HG03565 (cell line): ENCODE data around the gene TMBIM1.
"Not testable (repeated sequence)": the region's sequence is repeated elsewhere in the genome, so short reads cannot be mapped to it uniquely, and the experiment has no call there.

Source experiments
- ATAC-seq: cut with Tn5 transposase; IDR thresholded peaks from one replicate; pipeline ENCODE4 v1.9.1; 2021; ENCODE audit warnings: mild to moderate bottlenecking, moderate library complexity; ENCODE audit not compliant: unreplicated experiment

TMBIM1 gene

DNA sequence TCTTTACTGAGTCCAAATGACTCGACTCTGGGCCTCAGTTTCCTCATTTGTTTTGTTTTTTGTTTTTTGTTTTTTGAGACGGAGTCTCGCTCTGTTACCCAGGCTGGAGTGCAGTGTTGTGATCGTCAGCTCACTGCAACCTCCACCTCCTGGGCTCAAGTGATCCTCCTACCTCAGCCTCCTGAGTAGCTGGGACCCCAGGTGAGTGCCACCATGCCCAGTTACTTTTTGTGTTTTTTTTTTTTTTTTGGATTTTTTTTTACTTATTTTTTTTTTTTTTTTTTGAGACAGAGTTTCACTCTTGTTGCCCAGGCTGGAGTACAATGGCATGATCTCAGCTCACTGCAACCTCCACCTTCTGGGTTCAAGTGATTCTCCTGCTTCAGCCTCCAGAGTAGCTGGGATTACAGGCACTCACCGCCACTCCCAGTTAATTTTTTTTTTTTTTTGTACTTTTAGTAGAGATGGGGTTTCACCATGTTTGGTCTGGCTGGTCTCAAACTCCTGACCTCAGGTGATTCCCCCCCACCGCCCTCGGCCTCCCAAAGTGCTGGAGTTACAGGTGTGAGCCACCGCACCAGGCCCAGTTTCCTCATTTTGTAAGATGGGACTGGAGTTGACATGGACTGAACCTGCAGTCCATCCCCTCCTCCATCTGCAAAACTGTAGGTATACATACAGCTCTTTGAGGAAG, 18.9 kb downstream of the TMBIM1 start:
- not testable (repeated sequence) for ATAC-seq

DNA sequence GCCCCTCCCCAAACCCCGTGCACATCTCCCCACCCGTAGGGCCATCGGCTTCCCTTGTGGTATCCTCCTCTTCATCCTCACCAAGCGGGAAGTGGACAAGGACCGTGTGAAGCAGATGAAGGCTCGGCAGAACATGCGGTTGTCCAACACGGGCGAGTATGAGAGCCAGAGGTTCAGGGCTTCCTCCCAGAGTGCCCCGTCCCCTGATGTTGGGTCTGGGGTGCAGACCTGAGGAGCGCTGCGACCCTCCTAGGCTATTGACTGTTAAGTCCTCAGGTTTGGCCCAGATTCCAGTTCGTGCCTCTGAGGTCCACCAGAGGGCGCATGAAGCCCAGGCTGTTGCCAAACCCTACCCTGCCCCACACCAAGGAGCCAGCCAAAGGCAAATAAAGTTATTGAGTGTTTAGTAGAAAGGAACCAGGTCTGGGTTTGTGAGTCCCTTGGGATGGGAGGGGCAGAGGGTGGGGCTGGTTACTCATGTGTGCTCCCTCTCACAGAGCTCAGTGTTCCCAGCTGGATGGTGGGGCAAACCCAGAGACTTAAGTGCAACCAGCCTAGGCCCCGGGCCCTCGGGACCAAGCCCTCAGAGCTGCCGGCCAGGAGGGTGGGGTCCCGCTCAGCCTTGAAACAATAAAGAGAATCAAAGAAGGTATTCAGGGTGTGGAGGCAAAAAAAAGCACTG, 19.6 kb downstream of the TMBIM1 start:
- ATAC-seq: peak; percentile 16

DNA sequence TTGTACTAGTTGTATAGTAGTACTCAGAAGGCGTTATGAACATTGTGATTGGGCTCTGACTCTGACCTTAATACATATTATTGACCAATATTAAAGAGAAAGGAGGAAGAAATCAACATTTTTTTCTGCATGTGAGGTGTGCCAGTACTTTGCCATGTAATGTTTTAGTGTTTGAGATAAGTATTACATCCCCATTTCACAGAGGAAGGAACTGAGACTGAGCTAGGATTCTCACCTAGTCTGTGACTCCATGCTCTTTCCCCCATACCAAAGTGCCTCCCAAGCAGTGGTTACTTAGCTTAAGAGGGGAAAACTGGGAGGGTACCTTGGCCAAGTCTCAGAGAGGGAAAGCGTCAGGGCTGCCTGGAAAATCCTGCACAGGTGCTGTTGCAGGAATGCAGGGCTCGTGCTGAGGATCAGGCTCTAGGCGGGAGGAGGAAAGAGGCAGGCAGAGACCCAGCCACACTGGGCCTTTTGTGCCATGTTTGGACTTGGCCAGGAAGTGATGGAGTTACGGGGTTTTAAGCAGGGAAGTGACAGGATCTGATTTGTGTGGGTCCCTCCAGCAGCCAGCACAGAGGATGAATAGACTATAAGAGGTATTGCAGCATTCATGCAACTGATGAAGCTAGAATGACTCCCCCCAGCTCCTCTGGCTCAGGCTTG, 20.3 kb downstream of the TMBIM1 start:
- no peak for ATAC-seq

DNA sequence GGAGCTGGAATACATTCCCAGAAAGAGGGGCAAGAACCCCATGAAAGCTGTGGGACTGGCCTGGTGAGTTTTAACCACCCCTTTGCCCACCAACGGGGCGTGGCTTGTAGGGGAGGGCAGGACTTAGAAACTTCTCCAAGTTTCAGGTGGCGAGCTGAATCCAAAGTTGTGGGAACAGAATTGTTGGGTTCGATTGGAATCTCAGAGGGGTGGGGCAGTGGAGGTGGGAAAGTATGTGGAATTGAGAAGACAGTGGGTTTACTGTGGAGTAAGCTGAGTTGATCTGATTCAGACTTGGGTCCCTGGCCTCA, 20.9 kb downstream of the TMBIM1 start:
- no peak for ATAC-seq

- no peak for ATAC-seq
These were observed 21.4 kb downstream of the TMBIM1 start for GRCh38 chr2:218270721-218271486.

DNA sequence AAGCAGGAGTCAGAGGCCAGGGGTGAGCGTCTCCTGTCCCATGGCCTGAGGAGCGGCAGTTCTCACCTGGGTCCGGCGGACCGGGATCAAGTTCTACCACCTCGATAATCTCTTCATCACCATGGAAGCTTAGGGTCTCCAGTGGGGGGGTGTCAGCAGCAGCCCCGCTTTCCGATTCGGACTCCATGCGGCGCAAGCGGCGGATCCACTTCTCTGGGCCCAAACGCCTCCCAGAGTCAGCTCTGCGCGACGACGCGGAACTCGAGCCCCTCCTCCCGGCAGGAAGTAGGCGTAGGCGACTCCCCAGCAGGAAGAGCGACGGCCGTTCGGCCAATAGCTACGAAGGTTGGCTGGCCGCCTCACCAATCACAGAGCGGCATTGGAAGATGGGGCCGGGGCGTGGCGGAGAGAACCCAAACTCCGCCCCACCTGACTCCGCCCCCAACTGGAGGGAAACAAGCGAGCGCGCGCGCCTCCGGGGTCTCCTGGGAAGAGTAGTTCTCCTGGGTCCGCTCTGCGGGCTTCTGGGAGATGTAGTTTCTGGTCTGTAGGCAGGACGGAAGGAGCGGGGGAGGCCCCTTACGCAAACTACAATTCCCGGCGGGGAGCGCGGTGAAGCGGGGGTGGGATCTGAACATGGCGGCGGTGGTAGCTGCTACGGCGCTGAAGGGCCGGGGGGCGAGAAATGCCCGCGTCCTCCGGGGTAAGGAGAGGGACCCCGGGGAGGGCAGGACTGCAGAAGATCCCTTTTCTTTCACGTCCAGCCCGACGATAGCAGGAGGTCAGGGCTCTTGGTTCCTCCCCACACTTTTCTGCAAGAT, 22.2 kb downstream of the TMBIM1 start, which contains the start of the genes AAMP and PNKD:
Gene AAMP, minus strand, starts transcription at position 238 of the 821 bp plus-strand sequence. Its CDS starts 51 bp downstream, at position 187.
Gene PNKD, plus strand, starts transcription at position 620 of the 821 bp plus-strand sequence. Its CDS starts 17 bp downstream, at position 637.
- ATAC-seq: peak; percentile 87

GRCh38 chr2:218267259-218267658, 25.0 kb downstream of the TMBIM1 start:
- no peak for ATAC-seq

DNA sequence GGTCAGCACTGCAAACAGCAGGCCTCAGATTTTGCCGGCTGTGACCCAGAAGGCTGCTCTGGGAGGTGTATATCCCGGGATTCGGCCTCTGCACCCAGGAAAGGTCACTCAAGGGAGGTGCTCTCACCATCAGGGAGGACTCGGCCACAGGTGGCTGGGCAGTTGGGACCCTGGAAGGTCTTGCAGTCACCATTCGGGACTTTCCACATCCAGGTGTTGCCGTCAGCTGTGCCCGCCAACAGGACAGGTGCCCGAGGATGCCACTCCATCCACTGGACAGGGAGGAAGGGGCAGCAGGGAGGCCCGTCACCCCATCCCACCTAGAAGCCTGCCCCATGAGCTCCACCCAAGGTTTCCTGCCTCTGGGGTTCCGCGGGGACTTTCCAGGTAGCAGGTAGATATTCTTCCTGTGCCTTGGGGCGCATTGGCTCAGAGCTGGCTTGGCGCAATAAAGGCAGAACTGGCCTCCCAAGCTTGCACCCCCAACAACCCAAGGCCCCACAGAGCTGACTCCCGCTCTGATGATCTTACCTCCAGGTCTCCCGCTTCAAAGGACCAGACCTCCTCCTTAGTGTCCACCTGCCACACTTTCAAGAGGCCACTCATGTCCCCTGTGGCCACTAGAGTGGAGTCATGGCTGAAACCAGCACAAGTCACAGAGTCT, 25.9 kb downstream of the TMBIM1 start:
- ATAC-seq: no peak

DNA sequence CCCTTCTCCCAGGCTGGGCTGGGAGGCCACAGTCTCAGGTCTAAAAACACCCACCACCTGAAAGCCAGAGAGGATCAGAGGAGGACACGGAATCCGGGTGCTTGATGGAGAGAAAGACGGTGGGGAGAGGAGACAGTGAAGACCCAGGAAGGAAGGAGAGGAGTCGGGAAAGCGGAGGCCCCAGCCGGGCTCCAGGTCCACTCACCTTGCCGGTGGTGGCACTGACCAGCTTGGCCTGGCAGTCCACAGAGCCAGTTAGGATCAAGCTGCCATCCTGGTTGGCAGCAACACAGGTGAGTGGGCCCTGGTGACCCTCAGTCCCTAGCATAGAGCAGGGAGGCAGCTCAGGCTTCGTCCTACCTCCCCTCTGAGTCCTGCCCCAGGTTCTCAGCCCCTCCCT, 26.7 kb downstream of the TMBIM1 start:
- ATAC-seq: no peak

- ATAC-seq: no peak
These were observed 27.3 kb downstream of the TMBIM1 start for GRCh38 chr2:218264773-218265561.

DNA sequence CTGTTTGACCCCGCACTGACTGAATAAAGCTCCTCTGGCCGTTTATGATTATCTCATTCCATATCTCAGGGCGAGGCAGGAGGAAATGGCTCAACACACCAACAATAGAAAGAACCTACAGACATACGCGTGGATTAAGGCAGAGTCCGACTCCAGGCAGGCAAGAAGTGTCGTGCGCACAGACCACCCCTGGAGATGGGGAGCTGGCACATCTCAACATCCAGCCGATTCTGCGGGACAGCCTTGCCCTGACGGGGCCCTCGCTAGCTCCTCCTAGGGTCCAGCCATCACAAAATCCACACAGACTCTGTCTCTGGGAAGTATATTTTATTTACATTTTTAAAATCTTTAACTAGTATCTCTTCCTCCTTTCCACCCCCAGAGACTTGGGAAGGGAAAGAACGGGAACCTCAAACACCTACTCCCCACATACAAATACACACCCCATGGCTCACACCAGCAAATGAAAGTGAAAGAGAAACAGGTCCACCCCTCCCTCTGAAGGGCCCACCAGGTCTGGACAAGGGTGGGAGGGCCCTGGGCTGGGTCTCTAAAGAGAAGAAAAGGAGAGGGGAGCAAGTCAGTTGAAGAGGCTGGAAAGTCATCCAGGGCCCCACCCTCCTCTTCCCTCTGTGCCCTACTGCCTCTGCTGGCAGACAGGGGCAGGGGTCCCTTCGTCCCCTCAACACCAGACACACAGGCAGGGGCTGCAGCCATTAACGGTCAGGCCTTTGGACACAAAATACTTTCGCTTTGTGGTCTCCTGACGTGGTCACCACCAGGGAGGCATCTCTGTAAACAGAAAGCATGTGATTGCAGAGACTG, 28.3 kb downstream of the TMBIM1 start:
- no peak for ATAC-seq

DNA sequence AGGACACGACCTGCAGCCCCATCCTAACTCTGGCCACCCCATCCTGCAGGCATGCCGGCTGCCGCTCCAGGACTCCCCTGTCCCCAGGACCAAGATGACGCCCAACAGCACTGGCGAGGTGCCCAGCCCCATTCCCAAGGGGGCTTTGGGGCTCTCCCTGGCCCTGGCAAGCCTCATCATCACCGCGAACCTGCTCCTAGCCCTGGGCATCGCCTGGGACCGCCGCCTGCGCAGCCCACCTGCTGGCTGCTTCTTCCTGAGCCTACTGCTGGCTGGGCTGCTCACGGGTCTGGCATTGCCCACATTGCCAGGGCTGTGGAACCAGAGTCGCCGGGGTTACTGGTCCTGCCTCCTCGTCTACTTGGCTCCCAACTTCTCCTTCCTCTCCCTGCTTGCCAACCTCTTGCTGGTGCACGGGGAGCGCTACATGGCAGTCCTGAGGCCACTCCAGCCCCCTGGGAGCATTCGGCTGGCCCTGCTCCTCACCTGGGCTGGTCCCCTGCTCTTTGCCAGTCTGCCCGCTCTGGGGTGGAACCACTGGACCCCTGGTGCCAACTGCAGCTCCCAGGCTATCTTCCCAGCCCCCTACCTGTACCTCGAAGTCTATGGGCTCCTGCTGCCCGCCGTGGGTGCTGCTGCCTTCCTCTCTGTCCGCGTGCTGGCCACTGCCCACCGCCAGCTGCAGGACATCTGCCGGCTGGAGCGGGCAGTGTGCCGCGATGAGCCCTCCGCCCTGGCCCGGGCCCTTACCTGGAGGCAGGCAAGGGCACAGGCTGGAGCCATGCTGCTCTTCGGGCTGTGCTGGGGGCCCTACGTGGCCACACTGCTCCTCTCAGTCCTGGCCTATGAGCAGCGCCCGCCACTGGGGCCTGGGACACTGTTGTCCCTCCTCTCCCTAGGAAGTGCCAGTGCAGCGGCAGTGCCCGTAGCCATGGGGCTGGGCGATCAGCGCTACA, 29.4 kb downstream of the TMBIM1 start:
- no peak for ATAC-seq

DNA sequence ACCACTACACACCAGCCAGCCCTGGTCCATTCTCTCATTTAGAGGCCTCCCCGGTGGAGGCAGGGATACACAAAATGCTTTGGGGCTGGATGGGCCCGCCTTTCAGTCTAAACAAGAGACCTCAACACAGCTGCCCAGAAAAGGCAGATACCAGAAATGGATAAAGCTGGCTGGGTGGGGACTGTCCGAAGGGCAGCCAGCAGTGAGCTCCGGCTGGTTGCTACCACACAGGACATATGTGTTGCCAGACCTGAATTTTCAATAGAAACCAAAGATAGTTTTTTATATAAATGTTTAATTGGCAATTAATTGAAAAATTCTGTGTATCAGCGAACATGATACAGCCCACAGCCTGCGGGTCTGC, 30.1 kb downstream of the TMBIM1 start:
- ATAC-seq: no peak

- ATAC-seq: no peak
These were observed 30.7 kb downstream of the TMBIM1 start for GRCh38 chr2:218261423-218262236.

DNA sequence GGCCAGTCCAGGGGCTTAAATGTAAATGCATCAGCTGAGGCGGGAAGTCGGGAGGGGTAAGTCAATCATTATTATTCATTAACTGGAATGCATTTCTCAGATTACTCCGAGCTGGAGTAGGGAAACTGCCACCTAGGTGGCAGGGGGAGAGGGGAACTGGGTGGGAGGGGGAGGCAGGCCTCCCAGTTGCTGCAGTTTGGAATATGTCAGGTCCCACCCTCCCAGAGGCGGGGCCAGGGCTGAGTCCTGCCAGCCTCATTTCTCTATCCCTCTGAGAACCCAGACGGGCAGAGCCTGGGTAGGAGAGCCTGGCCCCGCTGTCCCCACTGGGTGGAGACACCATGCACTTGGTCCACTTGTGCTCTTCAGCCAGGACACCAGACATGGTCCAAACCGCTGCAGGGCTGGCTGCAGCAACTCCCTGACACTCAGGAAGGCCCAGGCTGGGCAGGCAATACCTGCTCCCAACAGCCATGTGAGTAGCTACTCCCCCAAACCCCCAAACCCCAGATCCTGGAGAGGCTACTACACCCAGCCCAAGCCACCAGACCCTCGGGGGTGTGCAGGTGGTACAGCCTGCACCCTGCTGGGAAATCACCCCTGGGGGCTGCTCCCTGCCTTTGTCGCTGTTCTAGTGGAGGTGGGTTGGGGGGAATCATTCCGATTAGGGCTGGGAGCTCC, 31.4 kb downstream of the TMBIM1 start, which contains the start of gene GPBAR1:
Gene GPBAR1, plus strand, starts transcription at position 274 of the 681 bp plus-strand sequence. CDS start 1,710 bp downstream, outside the sequence.
- no peak for ATAC-seq

DNA sequence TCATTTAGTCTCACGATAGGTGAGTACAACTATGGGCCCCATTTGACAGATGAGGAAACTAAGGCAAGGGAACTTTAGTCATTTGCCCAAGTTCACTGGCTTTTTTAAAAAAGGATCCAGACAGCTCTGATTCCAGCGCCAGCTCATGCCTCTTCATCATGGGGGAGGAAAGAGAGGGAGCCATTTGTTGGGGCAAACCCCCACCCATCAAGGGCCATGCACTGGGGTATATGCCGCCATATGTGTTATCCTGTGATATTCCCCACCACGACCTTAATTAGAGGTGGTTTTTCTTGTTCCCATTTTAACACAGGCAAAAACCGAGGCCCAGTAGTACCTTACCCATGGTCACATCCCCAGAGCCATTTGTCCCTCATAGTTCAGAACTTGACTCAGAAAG, 32.1 kb downstream of the TMBIM1 start:
- no peak for ATAC-seq
